ENCODE results near the gene PGLYRP3. TPM values are rescaled to one million over a fixed set of nuclear protein-coding genes. Genes with fewer than 3 reads are reported as not detected.

The PGLYRP3 gene
- total and polyA plus RNA-seq, 2 of the 13 experiments (the other 11 are each of a cell fraction or from before 2014, with no cell fraction given) = not detected

DNA sequence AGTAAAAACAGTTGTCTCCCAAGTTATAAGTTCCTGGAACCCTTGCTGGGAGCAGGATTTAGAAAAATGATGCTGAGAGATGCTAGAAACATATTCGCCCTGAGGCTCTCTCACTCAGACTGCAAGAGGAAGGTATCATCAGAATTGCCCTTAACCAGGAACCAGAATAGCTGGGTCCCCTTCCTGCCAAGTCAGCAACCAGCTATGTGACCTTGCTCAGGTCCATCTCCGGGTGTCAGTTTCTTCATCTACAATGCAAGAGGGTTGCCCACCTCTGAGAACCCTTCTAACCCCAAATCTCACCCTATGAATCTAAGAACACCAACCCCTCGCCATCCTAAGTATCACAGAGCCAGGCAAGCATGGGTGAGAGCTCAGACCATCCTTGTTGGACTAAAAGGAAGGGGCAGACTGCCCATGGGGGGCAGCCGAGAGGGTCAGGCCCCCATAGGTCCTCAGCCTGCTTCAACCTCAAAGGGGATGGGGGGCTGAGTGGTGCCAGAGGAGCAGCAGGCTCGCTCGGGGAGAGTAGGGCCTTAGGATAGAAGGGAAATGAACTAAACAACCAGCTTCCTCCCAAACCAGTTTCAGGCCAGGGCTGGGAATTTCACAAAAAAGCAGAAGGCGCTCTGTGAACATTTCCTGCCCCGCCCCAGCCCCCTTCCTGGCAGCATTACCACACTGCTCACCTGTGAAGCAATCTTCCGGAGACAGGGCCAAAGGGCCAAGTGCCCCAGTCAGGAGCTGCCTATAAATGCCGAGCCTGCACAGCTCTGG is 44.5 kb upstream of the PGLYRP3 start (continued):
- TF ChIP-seq TIGD3 (CRISPR knock-in tag; IDR thresholded peaks at IDR 0.05; ENCODE audit: borderline replicate concordance) = no peak
- no peak for TF ChIP-seq SOX5 (CRISPR knock-in tag; IDR thresholded peaks at IDR 0.05; ENCODE audit: borderline replicate concordance)
- TF ChIP-seq GABPB1 (CRISPR knock-in tag; IDR thresholded peaks at IDR 0.05) = 0 out of 2 replicates have a peak, but pooled peaks have one; percentile 35
- TF ChIP-seq CEBPB (IDR thresholded peaks at IDR 0.05; ENCODE audit: borderline replicate concordance, low read depth, low read length) = peak; percentile 70; the same call in 1 of the 2 replicates

DNA sequence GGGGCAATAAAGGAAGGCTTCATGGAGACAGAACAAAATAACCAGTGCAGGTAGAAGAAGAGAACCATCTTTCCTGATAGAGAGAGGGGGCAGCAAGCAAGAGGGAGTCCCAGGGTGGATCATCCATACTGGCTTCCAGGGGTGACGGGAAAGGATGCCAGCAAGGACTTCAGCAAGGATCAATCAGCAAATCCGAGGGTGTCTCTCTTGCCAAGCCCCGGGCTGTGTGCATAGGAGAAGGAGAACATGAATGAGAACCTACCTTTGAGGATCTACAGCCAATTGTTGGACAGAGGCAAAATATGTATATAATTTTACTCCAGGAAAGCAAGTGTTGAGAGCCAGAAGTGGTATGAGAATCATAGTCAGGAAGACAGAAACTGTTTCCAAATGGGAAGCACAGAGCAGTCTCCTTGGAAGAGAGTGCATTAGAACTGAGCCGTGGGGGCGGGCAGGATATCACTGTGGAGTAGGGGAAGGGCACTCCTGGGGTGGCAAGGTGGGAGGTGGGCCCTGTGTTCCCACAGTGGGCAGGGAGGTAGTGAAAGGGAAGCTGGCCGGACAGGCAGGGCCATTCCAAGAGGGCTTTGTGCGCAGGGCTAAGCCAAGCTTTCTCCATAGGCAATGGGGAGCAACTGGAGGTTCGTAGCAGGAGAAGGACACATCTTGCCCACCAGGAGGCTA is 43.8 kb upstream of the PGLYRP3 start:
- in situ Hi-C loops (cut with HindIII; ENCODE audit: extremely low pct_ligation_motif_present, low pct_unique_long_range_greater_than_20kb) (no loop called here), intact Hi-C loops (cut with micrococcal nuclease; ENCODE audit: unreplicated experiment) (no loop called here)
- no TSS peak for BruUV-seq (replicated peaks)
- H3K36me3 ChIP-seq (replicated peaks in 1 of 2; ENCODE audit: control insufficient read depth in 1 of 2, insufficient read depth in 2 of 2, low read length in 2 of 2) = no peaks in the 10 kb centered on the region
- H3K27me3 ChIP-seq (ENCODE audit: control insufficient read depth in 1 of 2, insufficient read depth in 2 of 2, low read length in 2 of 2) = no peaks in the 10 kb centered on the region; a peak in 1 of 5 replicates
- H3K9ac ChIP-seq (ENCODE audit: insufficient read depth, low read depth, low read length) = no peak overlapping the region
- ChIA-PET POLR2A (no interaction called here), CTCF (ENCODE audit: low intra/inter-chr PET ratio, low total read pairs) (interaction anchor here (2.0 kb wide), 1 partner anchor 138 kb away, joined by 8 read pairs; no protein-coding TSS in a partner anchor)
- FAIRE-seq (no peak), ATAC-seq (no peak), DNase-seq (ENCODE audit: low spot score) (no peak)
- TF ChIP-seq ZNF138 (CRISPR knock-in tag; IDR thresholded peaks at IDR 0.05; ENCODE audit: low read depth) (no peak), MYPOP (CRISPR knock-in tag; IDR thresholded peaks at IDR 0.05) (no peak), DRAP1 (CRISPR knock-in tag; IDR thresholded peaks at IDR 0.05) (no peak), RFX1 (IDR thresholded peaks at IDR 0.05) (no peak), RBM22 (optimal IDR thresholded peaks at IDR 0.05; ENCODE audit: low read length) (no peak), ZNF776 (CRISPR knock-in tag; IDR thresholded peaks at IDR 0.05) (no peak), ZBTB3 (CRISPR knock-in tag; IDR thresholded peaks at IDR 0.05; ENCODE audit: borderline replicate concordance, low read depth) (no peak), RXRB (CRISPR knock-in tag; IDR thresholded peaks at IDR 0.05; ENCODE audit: borderline replicate concordance) (no peak)
- no peak overlapping the region for H3K27ac ChIP-seq (ENCODE audit: extremely low read length, insufficient read depth, low read length)
- 0 out of 2 replicates have a peak, but pooled peaks cover 5% of the 10 kb centered on the region for H3K4me1 ChIP-seq (ENCODE audit: insufficient read depth, low read length)
- no peak overlapping the region for H3K4me3 ChIP-seq (replicated peaks in 1 of 3; ENCODE audit: insufficient read depth in 1 of 3, low read depth in 2 of 3, low read length in 3 of 3)
- 32% methylated on average over 8 of the region's 8 CpGs for WGBS (ENCODE audit: low lambda C conversion rate)
- no peaks in the 10 kb centered on the region for H3K9me3 ChIP-seq (ENCODE audit: low read length)
- no peaks in the 10 kb centered on the region for H3K79me2 ChIP-seq (ENCODE audit: insufficient read depth, low read length)
- no peak overlapping the region for H2AFZ ChIP-seq (ENCODE audit: low read length)
- H3K4me2 ChIP-seq (ENCODE audit: low read depth, low read length) = no peak overlapping the region
- peaks cover 5% of the 10 kb centered on the region for H4K20me1 ChIP-seq (ENCODE audit: insufficient read depth, low read length)
